Testis (tissue), 2 donors: ENCODE data around the gene ZRSR2.

Source experiments
- CTCF ChIP-seq, 3 experiments: fragments of 450-650 bp in 2 of 3; fragments of 200-600 bp in 1 of 3; sonication (generic) in 1 of 3; IDR thresholded peaks; one replicate each; pipeline ENCODE4 v1.5.1; 2016 to 2019; ENCODE audit warnings: antibody characterized with exemption in 3 of 3, mild to moderate bottlenecking in 2 of 3, moderate library complexity in 1 of 3
- POLR2A ChIP-seq: fragments of 450-650 bp; IDR thresholded peaks from one replicate; pipeline ENCODE4 v1.6.1; 2017; ENCODE audit warnings: antibody characterized with exemption, mild to moderate bottlenecking, moderate library complexity

DNA sequence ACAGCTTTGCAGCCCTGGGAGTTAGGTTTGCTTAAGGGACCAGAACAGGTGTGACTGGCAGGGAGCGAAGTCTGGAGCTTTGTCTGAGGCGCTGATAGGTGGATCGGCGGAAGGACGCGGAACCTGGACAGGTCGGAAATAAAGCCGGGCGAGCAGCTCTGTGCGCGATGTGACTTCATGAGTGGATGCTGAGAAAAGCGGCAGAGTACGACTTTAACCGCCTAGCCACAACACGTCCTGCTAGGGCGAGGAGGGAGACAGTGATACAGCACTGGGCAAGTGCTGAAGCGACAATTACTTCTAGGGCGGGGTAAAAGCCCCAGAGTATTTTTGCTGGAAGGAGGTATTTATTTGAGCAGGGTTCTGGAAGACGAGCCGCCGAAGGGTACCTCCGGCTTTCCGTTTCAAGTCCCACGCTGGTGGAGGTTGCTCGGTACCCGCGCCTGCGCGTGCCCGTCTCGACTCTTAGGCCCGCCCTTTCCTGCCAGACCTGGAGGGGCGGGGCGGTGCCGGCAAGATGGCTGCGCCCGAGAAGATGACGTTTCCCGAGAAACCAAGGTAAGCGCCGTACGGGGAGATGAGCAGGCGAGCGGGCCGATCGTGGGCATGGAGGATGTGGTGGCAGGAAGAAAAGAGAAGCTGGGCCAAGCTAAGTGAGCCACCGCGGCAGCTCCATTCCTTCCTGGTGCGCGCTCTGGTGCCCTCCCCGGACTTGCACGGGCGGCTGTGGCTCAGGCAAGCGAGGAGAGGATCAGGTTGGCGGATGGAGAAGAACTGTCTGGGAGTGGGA, at the start of gene ZRSR2:
- TF ChIP-seq CTCF (IDR thresholded peaks at IDR 0.05) (no peak), POLR2A (no peak)
